Pancreas (tissue), 10 donors: ENCODE measurements around the gene GCSAML. TPM values are rescaled to one million over a fixed set of nuclear protein-coding genes. Genes with fewer than 3 reads are reported as not detected.

Source experiments
- ATAC-seq, 4 donors: fragments of 200-7000 bp; cut with Tn5 transposase; one replicate each; pipeline versions ENCODE4 v1.8.0 to v1.9.1; 2020; ENCODE audit warnings: mild to moderate bottlenecking in 4 of 4, moderate library complexity in 4 of 4
- DNase-seq, 6 donors: peaks; one replicate each; pipeline ENCODE4 v3.0.0-alpha.2; 2020
- FAIRE-seq: peaks from 2 replicates; lab custom pipeline; 2012; peaks lifted over from hg19 to GRCh38; lab: Jason Lieb, UNC
- H3K27ac ChIP-seq, 4 donors: fragments of 200-600 bp; sonication (generic); 1 replicate in 3 of 4; 2 replicates in 1 of 4; pipeline versions ENCODE4 v1.5.0 to v1.8.0; 2020
- H3K27me3 ChIP-seq, 4 donors: fragments of 200-600 bp; one replicate each; pipeline ENCODE4 v1.8.0; 2021
- H3K36me3 ChIP-seq, 3 donors: fragments of 200-600 bp; sonication (generic) in 1 of 3; one replicate each; pipeline versions ENCODE4 v1.5.0 to v1.8.0; 2020 to 2021
- H3K4me1 ChIP-seq, 3 donors: fragments of 200-600 bp; one replicate each; pipeline ENCODE4 v1.8.0; 2021
- H3K4me3 ChIP-seq, 4 donors: fragments of 200-600 bp; sonication (generic) in 2 of 4; one replicate each; pipeline versions ENCODE4 v1.5.0 to v1.8.0; 2020 to 2021
- H3K9me3 ChIP-seq, 4 donors: fragments of 200-600 bp; one replicate each; pipeline ENCODE4 v1.8.0; 2021
- CTCF ChIP-seq, 4 donors: fragments of 200-600 bp; sonication (generic) in 3 of 4; IDR thresholded peaks; one replicate each; pipeline versions ENCODE4 v1.5.0 to v1.8.0; 2021; ENCODE audit warnings: antibody characterized with exemption in 4 of 4
- WGBS, 2 donors: extraction: QIAGEN DNeasy Blood & Tissue Kit; methylation state at CpG; one replicate each; pipeline ENCODE4 v1.1.7; 2013; 5-methylcytosine and 5-hydroxymethylcytosine counted together
- intact Hi-C, 3 donors: fragments of 100-400 bp; cut with DNase I; formaldehyde crosslinking; loops; one replicate each; pipeline versions ENCODE4 v1.11.1 to v1.14.2; 2022
- polyA plus RNA-seq, 2 donors: library from polyadenylated mRNA; stranded (reverse); fragments of 200-250 nt; gene quantifications; one replicate each; pipeline ENCODE4 v1.2.3, GENCODE V29; 2013
- total RNA-seq, 6 donors: library from RNA; stranded (reverse); fragmentation: NEBNext Ultra II Directional in 4 of 6; extraction: Animal tissue kit (Norgen Biotek cat#: 25700) in 4 of 6; gene quantifications; one replicate each; pipeline versions ENCODE4 v1.2.1 to v1.2.4, GENCODE V29; 2021 to 2023
- donor health status: healthy with polysubstance abuse.
- donor health status: DM: no; HTN: no; CAD: no; lungs with moderate emphysema.
- donor health status: DM: no; HTN: no; CAD: no.
- donor health status: control.
- donor health status: control.
- donor health status: Bipolar disorder and iron deficiency.
- donor health status: DM: yes; HTN: yes; CAD: no.
- donor health status: DM: no; HTN: no; CAD: no.
- donor health status: DM: no; HTN: no; CAD: no.
- donor health status: DM: yes; HTN: yes; CAD: no.

The GCSAML gene
- total and polyA plus RNA-seq, 8 donors: 0.03 to 0.37 (median 0.26) TPM; not detected in 3

- H3K27me3 ChIP-seq: peaks cover 0 to 4% (median 0%) of the 10 kb centered on the region in 4 donors
- no peaks in the 10 kb centered on the region for H3K4me1 ChIP-seq
- ATAC-seq (no peak), DNase-seq (no peak), FAIRE-seq (no peak)
- intact Hi-C loops: no loop called here
- TF ChIP-seq CTCF (IDR thresholded peaks at IDR 0.05): no peak
- no peak within 1 kb of the TSS for H3K27ac ChIP-seq
- no peaks in the 10 kb centered on the region for H3K36me3 ChIP-seq
- no peak within 1 kb of the TSS for H3K4me3 ChIP-seq
- no peaks in the 10 kb centered on the region for H3K9me3 ChIP-seq
- WGBS, 2 donors: 45 to 49% methylated on average over 2 of the region's 2 CpGs
Observed at GRCh38 chr1:247536340-247536739, 12.6 kb upstream of the GCSAML start, which contains the start of gene OR2C3. Gene OR2C3 (minus strand): TSS chr1:247536440. CDS start chr1:247532511, 3,929 bp downstream.

GRCh38 chr1:247538561-247538960, 10.4 kb upstream of the GCSAML start:
- Histone ChIP-seq H3K36me3 (no peaks in the 10 kb centered on the region), H3K4me1 (no peaks in the 10 kb centered on the region), H3K27ac (no peak overlapping the region), H3K27me3 (no peaks in the 10 kb centered on the region), H3K4me3 (no peak overlapping the region), H3K9me3 (no peaks in the 10 kb centered on the region)
- FAIRE-seq (no peak), DNase-seq (no peak), ATAC-seq (no peak)
- no peak for TF ChIP-seq CTCF (IDR thresholded peaks at IDR 0.05)
- intact Hi-C loops: no loop called here
- WGBS, 2 donors: 56 to 68% methylated on average over 5 of the region's 5 CpGs

- Histone ChIP-seq H3K4me1 (no peaks in the 10 kb centered on the region), H3K9me3 (no peaks in the 10 kb centered on the region), H3K36me3 (no peaks in the 10 kb centered on the region), H3K27ac (no peak overlapping the region), H3K4me3 (no peak overlapping the region), H3K27me3 (no peaks in the 10 kb centered on the region)
- intact Hi-C loops: no loop called here
- DNase-seq: no peak
- ATAC-seq: no peak
- TF ChIP-seq CTCF (IDR thresholded peaks at IDR 0.05): no peak
- no peak for FAIRE-seq
- WGBS, 2 donors: 57 to 70% methylated on average over 6 of the region's 6 CpGs
Observed at GRCh38 chr1:247539215-247539614, 9.7 kb upstream of the GCSAML start.

GRCh38 chr1:247540581-247540980, 8.4 kb upstream of the GCSAML start:
- FAIRE-seq (no peak), DNase-seq (no peak), ATAC-seq (no peak)
- H3K4me3 ChIP-seq: no peak overlapping the region
- H3K4me1 ChIP-seq: no peaks in the 10 kb centered on the region
- H3K36me3 ChIP-seq: no peaks in the 10 kb centered on the region
- H3K27ac ChIP-seq: no peak overlapping the region
- no peaks in the 10 kb centered on the region for H3K27me3 ChIP-seq
- WGBS, 2 donors: 33 to 37% methylated on average over 7 of the region's 7 CpGs
- no peak for TF ChIP-seq CTCF (IDR thresholded peaks at IDR 0.05)
- intact Hi-C loops: no loop called here
- no peaks in the 10 kb centered on the region for H3K9me3 ChIP-seq

- no peaks in the 10 kb centered on the region for H3K9me3 ChIP-seq
- ATAC-seq (no peak), FAIRE-seq (no peak), DNase-seq (no peak)
- H3K27ac ChIP-seq: no peak overlapping the region
- TF ChIP-seq CTCF (IDR thresholded peaks at IDR 0.05): no peak
- H3K27me3 ChIP-seq: no peaks in the 10 kb centered on the region
- WGBS, 2 donors: 47 to 50% methylated on average over 3 of the region's 3 CpGs
- H3K4me3 ChIP-seq: no peak overlapping the region
- H3K36me3 ChIP-seq: no peaks in the 10 kb centered on the region
- no peaks in the 10 kb centered on the region for H3K4me1 ChIP-seq
- intact Hi-C loops: no loop called here
Observed at GRCh38 chr1:247542811-247543210, 6.1 kb upstream of the GCSAML start.
